ENCODE results near the gene ACY1. TPM values are rescaled to one million over a fixed set of nuclear protein-coding genes. Genes with fewer than 3 reads are reported as not detected.

ACY1 gene
- total and polyA plus RNA-seq, 12 donors, result 18.7 to 45.6 (median 25.0) TPM

DNA sequence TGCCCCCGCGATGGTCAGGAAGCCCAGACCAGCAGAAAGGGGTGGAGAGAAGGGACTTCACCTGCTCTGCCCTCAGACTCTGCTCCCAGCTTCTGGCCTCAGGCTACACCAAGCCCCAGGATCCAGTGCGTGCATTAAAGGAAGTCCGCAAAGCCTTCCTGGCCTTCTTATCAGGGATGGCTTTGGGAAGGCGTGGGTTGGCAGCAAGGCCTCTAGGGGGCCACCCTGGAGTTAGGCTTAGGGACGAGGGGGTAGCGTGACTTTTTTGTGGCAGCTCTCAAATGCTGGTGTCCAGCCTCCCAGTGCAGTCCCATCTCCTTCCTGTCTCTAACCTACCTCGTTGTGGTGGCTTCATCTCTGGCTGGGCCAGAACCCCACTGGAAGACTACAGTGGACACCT lies 31.3 kb downstream of the ACY1 start:
- no peak for DNase-seq
- Histone ChIP-seq H3K27me3 (no peaks in the 10 kb centered on the region), H3K9me3 (no peaks in the 10 kb centered on the region), H3K36me3 (no peaks in the 10 kb centered on the region), H3K27ac (no peak overlapping the region), H3K4me1 (peaks cover 18 to 63% (median 42%) of the 10 kb centered on the region in 9 donors), H3K4me3 (no peak overlapping the region)
- intact Hi-C loops (cut with DNase I), result loop anchor here in 3 of 10 donors (5.0 kb wide), 3 partner anchors 33 to 533 kb away; no protein-coding TSS in a partner anchor
- 74 to 79% methylated on average over 8 of the region's 8 CpGs for WGBS, 2 donors
- TF ChIP-seq, protein P1, sequence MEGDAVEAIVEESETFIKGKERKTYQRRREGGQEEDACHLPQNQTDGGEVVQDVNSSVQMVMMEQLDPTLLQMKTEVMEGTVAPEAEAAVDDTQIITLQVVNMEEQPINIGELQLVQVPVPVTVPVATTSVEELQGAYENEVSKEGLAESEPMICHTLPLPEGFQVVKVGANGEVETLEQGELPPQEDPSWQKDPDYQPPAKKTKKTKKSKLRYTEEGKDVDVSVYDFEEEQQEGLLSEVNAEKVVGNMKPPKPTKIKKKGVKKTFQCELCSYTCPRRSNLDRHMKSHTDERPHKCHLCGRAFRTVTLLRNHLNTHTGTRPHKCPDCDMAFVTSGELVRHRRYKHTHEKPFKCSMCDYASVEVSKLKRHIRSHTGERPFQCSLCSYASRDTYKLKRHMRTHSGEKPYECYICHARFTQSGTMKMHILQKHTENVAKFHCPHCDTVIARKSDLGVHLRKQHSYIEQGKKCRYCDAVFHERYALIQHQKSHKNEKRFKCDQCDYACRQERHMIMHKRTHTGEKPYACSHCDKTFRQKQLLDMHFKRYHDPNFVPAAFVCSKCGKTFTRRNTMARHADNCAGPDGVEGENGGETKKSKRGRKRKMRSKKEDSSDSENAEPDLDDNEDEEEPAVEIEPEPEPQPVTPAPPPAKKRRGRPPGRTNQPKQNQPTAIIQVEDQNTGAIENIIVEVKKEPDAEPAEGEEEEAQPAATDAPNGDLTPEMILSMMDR (IDR thresholded peaks at IDR 0.05), result peak in 2 of 9 donors; percentile 13 to 31
- ATAC-seq, result no peak

DNA sequence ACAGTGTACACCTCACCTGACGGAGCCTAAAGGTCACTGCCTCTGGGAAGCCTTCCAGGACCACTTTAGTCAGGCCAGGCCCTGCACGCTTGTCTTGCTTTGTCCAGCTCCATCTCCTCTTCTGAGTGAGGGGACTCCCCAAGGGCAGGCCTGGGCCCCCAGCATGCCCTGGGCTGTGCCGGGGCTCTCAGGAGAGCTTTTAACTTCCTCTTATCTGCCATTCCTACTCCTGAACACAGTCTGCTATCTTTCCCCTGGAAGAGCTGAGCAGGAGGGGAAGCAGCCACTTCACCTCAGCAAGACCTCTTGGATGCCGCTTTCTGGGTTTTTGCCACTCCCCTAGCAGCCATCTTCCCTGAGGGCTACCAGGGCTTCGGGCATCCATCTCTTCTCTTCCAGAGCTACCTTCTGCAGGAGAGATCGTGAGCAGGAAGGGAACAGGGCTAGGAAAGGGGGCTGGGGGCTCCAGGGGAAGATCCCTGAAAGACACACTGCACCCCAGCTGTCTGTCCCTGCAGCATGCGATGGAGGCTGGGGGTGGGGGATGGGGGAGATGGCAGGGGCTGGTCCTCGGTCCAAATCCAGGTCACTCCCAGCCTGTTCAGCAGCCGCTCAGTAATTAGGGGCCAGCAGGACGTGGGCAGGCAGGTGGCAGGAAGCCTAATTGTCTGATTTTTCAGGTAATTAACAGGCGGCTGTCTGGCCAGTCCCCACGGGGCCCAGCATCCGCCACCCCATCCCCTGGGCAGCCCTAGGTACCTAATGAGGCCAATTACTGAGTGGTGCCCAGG lies 32.3 kb downstream of the ACY1 start:
- Histone ChIP-seq H3K27me3 (no peaks in the 10 kb centered on the region), H3K9me3 (no peaks in the 10 kb centered on the region), H3K36me3 (no peaks in the 10 kb centered on the region), H3K27ac (peak overlapping the region in 3 of 10 donors; percentile 18 to 93 (median 37)), H3K4me3 (no peak overlapping the region), H3K4me1 (peaks cover 25 to 73% (median 52%) of the 10 kb centered on the region in 9 donors)
- ATAC-seq (no peak), DNase-seq (no peak)
- TF ChIP-seq, protein P1 (IDR thresholded peaks at IDR 0.05), result no peak
- 78 to 82% methylated on average over 13 of the region's 13 CpGs for WGBS, 2 donors
- intact Hi-C loops (cut with DNase I), result no loop called here

DNA sequence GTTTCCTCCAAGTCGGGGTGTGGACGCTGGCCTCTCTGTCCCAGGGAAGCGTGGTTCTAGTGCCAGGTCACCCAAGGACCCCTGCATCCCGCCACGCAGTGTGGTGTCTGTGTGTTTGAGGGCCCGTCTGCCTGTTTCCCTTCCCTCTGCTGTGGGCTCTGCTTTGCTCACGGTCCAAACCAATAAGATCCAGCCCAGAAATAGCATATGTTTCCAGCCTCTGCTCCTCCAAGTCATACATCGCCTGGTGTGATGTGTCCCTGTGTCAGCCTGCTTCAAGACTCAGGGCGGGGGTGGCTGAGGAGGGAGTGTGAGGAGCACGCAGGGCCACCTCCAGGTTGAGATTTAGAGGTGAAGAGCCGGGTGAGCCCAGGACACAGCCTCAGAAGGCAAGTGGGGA lies 34.3 kb downstream of the ACY1 start:
- DNase-seq, result no peak
- WGBS, 2 donors, result 56 to 57% methylated on average over 11 of the region's 11 CpGs
- no peak overlapping the region for H3K4me3 ChIP-seq
- peaks cover 44 to 89% (median 70%) of the 10 kb centered on the region in 9 donors for H3K4me1 ChIP-seq
- TF ChIP-seq, protein P1 (IDR thresholded peaks at IDR 0.05), result no peak
- intact Hi-C loops (cut with DNase I), result no loop called here
- no peaks in the 10 kb centered on the region for H3K9me3 ChIP-seq
- peak overlapping the region in 8 of 10 donors; percentile 20 to 97 (median 74) for H3K27ac ChIP-seq
- H3K36me3 ChIP-seq, result no peaks in the 10 kb centered on the region
- ATAC-seq, result no peak
- no peaks in the 10 kb centered on the region for H3K27me3 ChIP-seq

DNA sequence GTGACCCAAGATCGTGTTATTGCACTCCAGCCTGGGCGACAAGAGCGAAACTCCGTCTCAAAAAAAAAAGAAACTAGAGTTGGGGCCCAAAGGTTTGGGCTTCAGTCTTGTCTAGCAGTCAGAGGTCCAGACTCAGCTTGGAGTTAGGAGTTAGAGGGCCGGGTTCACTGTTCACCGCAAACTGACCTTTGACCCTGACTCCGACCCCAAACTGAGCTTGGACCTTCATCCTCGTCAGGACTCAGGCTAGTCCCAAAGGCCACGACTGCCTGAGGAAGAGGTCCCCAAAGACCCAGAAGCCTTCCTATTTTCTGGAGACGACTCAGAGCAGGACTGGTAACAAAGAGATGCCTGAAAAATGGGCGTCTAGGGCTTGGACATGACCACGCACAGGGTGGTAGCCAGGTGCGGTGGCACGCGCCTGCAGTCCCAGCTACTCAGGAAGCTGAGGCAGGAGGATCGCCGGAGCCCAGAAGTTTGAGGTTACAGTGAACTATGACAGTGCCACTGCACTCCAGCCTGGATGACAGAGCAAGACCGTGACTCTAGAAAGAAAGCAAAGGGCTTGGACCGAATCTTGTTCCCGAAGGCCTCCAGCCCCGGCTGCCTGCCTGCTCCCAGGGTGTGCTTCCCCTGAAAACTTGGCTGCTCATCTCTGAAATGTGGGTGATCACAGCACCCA lies 35.1 kb downstream of the ACY1 start:
- intact Hi-C loops (cut with DNase I), result no loop called here
- DNase-seq (no peak), ATAC-seq (no peak)
- Histone ChIP-seq H3K36me3 (no peaks in the 10 kb centered on the region), H3K9me3 (no peaks in the 10 kb centered on the region), H3K27me3 (no peaks in the 10 kb centered on the region), H3K4me3 (no peak overlapping the region), H3K4me1 (peaks cover 47 to 93% (median 79%) of the 10 kb centered on the region in 9 donors), H3K27ac (peak overlapping the region; percentile 79 to 97 (median 92))
- WGBS, 2 donors, result 87 to 91% methylated on average over 21 of the region's 21 CpGs
- TF ChIP-seq, protein P1 (IDR thresholded peaks at IDR 0.05), result no peak
